K562 (cell line): Measurements from ENCODE around the gene CASP7. TPM values are rescaled to one million over a fixed set of nuclear protein-coding genes. Genes with fewer than 3 reads are reported as not detected.

Experiments
- ADNP ChIP-seq: fragments of 200-800 bp; sonication (Bioruptor generic); IDR thresholded peaks from 2 replicates; pipeline ENCODE4 v1.6.1; 2016; ENCODE audit warnings: missing genetic modification characterization, missing compliant biosample characterization
- CBX5 ChIP-seq: IDR thresholded peaks from 2 replicates; pipeline ENCODE4 v1.6.1; 2014; ENCODE audit warnings: low read depth, borderline replicate concordance
- CHD2 ChIP-seq: IDR thresholded peaks from 2 replicates; pipeline ENCODE4 v1.6.1; 2011; ENCODE audit warnings: low read depth, low read length
- GTF2E2 ChIP-seq: fragments of 200-800 bp; sonication (Bioruptor generic); IDR thresholded peaks from 2 replicates; pipeline ENCODE4 v1.6.1; 2016; ENCODE audit warnings: missing genetic modification characterization, missing compliant biosample characterization
- HCFC1 ChIP-seq: IDR thresholded peaks from 2 replicates; pipeline ENCODE4 v1.6.1; 2012; ENCODE audit warnings: low read depth, low read length, improper control_type of control experiment
- HDAC1 ChIP-seq, 2 experiments: fragments of 450-650 bp; IDR thresholded peaks; 2 replicates each; pipeline ENCODE4 v1.6.1; 2016 to 2017; ENCODE audit warnings: inconsistent platforms in 1 of 2, mild to moderate bottlenecking in 1 of 2, moderate library complexity in 1 of 2
- IFI16 ChIP-seq: fragments of 250-450 bp; sonication (Bioruptor Pico); IDR thresholded peaks from 2 replicates; pipeline ENCODE4 v2.1.2; 2022; ENCODE audit warnings: mild to moderate bottlenecking, inconsistent platforms
- KLF1 ChIP-seq: fragments of 450-650 bp; IDR thresholded peaks from 2 replicates; pipeline ENCODE4 v1.6.1; 2016; ENCODE audit warnings: missing genetic modification characterization, missing compliant biosample characterization
- NFXL1 ChIP-seq: fragments of 450-650 bp; formaldehyde crosslinking; IDR thresholded peaks from 2 replicates; pipeline ENCODE4 v1.4.0; 2021; ENCODE audit warnings: mild to moderate bottlenecking
- PURB ChIP-seq: sonication (generic); formaldehyde crosslinking; IDR thresholded peaks from 2 replicates; pipeline ENCODE4 v1.9.0; 2021; ENCODE audit warnings: low read depth, mild to moderate bottlenecking, missing genetic modification reagents
- RBBP5 ChIP-seq: fragments of 200-600 bp; sonication (generic); IDR thresholded peaks from 2 replicates; pipeline ENCODE4 v1.6.1; 2012; ENCODE audit warnings: borderline replicate concordance, mild to moderate bottlenecking, low read length, control low read depth, inconsistent platforms; ENCODE audit not compliant: insufficient read depth, poor library complexity, severe bottlenecking
- RHOXF2B ChIP-seq: fragments of 250-450 bp; sonication (Bioruptor Pico); conservative IDR thresholded peaks from 2 replicates; pipeline ENCODE4 v1.5.1; 2021
- SRSF9 ChIP-seq: fragments of 200-400 bp; formaldehyde crosslinking; IDR thresholded peaks from 2 replicates; pipeline ENCODE4 v1.6.1; 2017; ENCODE audit warnings: low read depth, low read length, borderline replicate concordance
- TCF3 ChIP-seq: sonication (generic); formaldehyde crosslinking; IDR thresholded peaks from 2 replicates; pipeline ENCODE4 v1.4.0; 2020; ENCODE audit warnings: mild to moderate bottlenecking, missing genetic modification reagents
- USF2 ChIP-seq: sonication (generic); formaldehyde crosslinking; IDR thresholded peaks from 2 replicates; pipeline ENCODE4 v1.5.0; 2020; ENCODE audit warnings: missing genetic modification reagents
- ZNF146 ChIP-seq: IDR thresholded peaks from one replicate; pipeline ENCODE4 v1.6.1; 2018; ENCODE audit warnings: missing compliant biosample characterization; ENCODE audit not compliant: unreplicated experiment
- ZNF165 ChIP-seq: fragments of 250-450 bp; sonication (Bioruptor Pico); IDR thresholded peaks from 2 replicates; pipeline ENCODE4 v1.4.0; 2020; ENCODE audit warnings: borderline replicate concordance
- ZNF197 ChIP-seq: fragments of 200-800 bp; sonication (Bioruptor generic); IDR thresholded peaks from 2 replicates; pipeline ENCODE4 v1.6.1; 2016; ENCODE audit warnings: low read depth, missing genetic modification characterization, missing compliant biosample characterization
- ZSCAN29 ChIP-seq: fragments of 450-650 bp; IDR thresholded peaks from 2 replicates; pipeline ENCODE4 v1.6.1; 2017
- polyA plus RNA-seq, 8 experiments: library from polyadenylated mRNA; depleted of rRNA in 4 of 8; stranded (reverse) in 5 of 8; unstranded in 3 of 8; fragments of >200 nt; fragmentation: Nextera tagmentation in 2 of 8; fragmentation: Illumina TruSeq in 1 of 8; extraction: Ambion mirVana in 2 of 8; extraction: Trizol in 1 of 8; gene quantifications; 2 replicates each; pipeline versions ENCODE4 v1.2.1 to v1.2.3, GENCODE V29; 2011 to 2014; ENCODE audit warnings: inconsistent platforms in 1 of 8, missing spikeins in 1 of 8
- total RNA-seq, 7 experiments: library from RNA; depleted of rRNA in 6 of 7; stranded (reverse); fragments of >200 nt in 6 of 7; fragmentation: Illumina TruSeq in 2 of 7; extraction: Trizol in 2 of 7; gene quantifications; 2 replicates each; pipeline versions ENCODE4 v1.2.1 to v1.2.3, GENCODE V29; 2011 to 2021; ENCODE audit warnings: low replicate concordance in 1 of 7
- TF ChIP-seq, protein P1 (sequence below): sonication (generic); formaldehyde crosslinking; IDR thresholded peaks from 2 replicates; pipeline ENCODE4 v1.8.0; 2022; ENCODE audit warnings: missing genetic modification reagents, mild to moderate bottlenecking, borderline replicate concordance
- TF ChIP-seq, protein P2 (sequence below): IDR thresholded peaks from 2 replicates; pipeline ENCODE4 v1.6.1; 2016; ENCODE audit warnings: missing genetic modification characterization, missing compliant biosample characterization

Gene CASP7
- total and polyA plus RNA-seq, 9 of the 15 experiments (the other 6 are each of a cell fraction or from before 2014, with no cell fraction given): 2.2 to 23.3 (median 9.0) TPM

DNA sequence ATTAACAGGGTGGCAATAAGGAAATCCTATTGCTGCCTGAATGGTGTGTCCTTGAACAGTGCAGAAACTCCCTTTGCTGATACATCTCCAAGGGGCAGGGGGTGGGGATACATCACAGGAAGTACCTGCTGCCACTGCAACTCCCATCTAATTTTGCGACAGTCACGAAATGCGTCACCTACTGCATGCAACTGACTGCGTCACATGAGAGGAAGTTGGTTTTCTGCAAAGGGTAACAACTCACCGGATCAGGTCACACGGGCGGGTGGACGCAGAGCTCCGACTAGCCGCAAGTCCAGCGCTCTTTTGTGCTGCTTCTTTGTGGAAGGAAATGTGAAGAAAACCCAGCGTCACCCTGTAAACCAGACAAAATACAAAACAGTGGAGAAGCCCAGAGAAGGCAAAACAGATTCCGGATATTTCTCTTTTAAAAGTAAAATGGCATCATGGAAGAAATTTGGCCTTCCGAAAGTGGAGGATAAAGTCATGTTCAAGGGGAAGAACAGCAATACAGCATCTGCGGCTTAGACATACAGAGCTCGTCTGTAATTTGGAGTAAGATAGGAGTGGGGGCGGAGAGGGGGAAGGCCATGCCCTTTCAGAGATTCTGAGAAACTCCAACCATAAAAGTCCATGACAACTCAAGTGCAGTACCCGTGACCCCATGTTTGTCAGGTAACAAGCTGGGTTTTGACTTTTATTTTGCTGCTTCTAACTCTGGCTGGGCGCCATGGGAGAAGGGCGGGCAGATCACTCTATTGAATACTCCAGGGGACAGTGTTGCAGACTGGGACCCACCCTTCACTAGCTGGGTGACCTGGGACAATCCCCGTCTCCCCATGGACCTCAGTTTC is 39.5 kb downstream of the CASP7 start (continued):
- TF ChIP-seq ZNF146 (CRISPR knock-in tag) (no peak), ZSCAN29 (no peak), ADNP (no peak), SRSF9 (no peak), RBBP5 (no peak), GTF2E2 (tag) (no peak), RHOXF2B (CRISPR knock-in tag) (no peak), TCF3 (CRISPR knock-in tag) (no peak), USF2 (peak; percentile 65), IFI16 (CRISPR knock-in tag) (no peak), ZNF165 (CRISPR knock-in tag) (no peak), PURB (no peak), CBX5 (no peak), KLF1 (no peak), HDAC1 (IDR thresholded peaks at IDR 0.05) (no peak), ZNF197 (CRISPR knock-in tag) (no peak), HCFC1 (no peak), CHD2 (no peak), NFXL1 (CRISPR knock-in tag) (no peak)
- TF ChIP-seq, protein P1, sequence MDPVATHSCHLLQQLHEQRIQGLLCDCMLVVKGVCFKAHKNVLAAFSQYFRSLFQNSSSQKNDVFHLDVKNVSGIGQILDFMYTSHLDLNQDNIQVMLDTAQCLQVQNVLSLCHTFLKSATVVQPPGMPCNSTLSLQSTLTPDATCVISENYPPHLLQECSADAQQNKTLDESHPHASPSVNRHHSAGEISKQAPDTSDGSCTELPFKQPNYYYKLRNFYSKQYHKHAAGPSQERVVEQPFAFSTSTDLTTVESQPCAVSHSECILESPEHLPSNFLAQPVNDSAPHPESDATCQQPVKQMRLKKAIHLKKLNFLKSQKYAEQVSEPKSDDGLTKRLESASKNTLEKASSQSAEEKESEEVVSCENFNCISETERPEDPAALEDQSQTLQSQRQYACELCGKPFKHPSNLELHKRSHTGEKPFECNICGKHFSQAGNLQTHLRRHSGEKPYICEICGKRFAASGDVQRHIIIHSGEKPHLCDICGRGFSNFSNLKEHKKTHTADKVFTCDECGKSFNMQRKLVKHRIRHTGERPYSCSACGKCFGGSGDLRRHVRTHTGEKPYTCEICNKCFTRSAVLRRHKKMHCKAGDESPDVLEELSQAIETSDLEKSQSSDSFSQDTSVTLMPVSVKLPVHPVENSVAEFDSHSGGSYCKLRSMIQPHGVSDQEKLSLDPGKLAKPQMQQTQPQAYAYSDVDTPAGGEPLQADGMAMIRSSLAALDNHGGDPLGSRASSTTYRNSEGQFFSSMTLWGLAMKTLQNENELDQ (CRISPR knock-in tag): no peak
- TF ChIP-seq, protein P2, sequence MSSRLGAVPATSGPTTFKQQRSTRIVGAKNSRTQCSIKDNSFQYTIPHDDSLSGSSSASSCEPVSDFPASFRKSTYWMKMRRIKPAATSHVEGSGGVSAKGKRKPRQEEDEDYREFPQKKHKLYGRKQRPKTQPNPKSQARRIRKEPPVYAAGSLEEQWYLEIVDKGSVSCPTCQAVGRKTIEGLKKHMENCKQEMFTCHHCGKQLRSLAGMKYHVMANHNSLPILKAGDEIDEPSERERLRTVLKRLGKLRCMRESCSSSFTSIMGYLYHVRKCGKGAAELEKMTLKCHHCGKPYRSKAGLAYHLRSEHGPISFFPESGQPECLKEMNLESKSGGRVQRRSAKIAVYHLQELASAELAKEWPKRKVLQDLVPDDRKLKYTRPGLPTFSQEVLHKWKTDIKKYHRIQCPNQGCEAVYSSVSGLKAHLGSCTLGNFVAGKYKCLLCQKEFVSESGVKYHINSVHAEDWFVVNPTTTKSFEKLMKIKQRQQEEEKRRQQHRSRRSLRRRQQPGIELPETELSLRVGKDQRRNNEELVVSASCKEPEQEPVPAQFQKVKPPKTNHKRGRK (tag): no peak
